NCI-H1694 (cell line): ENCODE results near the gene SKP2.
"Not testable (repeated sequence)": the region's sequence is repeated elsewhere in the genome, so short reads cannot be mapped to it uniquely, and the experiment has no call there.

Experiments
- DNase-seq: peaks from one replicate; lab custom pipeline; 2025; lab: John Stamatoyannopoulos, UW

SKP2 gene

DNA sequence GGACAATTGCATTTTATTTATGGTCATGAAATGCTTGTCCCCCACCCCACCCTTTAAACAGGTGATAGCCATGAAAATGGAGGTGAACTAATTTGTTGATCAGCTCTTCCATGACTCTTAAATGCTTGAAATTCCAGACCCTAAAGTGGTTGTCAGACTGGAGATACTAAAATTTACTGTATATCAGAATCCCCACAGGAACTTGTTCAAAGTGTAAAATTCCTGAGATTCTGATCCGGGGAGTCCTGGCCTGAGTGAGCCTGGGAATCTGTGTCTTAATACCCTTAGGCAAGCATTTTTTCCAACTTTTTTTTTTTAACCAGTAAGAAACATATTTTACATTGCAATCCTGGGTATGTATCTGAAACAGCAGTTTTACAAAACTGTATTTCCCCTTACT lies 4.7 kb downstream of the SKP2 start:
- DNase-seq: no peak

- peak; percentile 83 for DNase-seq
Observed at GRCh38 chr5:36158144-36158543, 6.2 kb downstream of the SKP2 start.

GRCh38 chr5:36160617-36161016 lies 8.7 kb downstream of the SKP2 start:
- DNase-seq: no peak

- DNase-seq: no peak
Observed at GRCh38 chr5:36161361-36161760, 9.4 kb downstream of the SKP2 start.

- no peak for DNase-seq
Observed at GRCh38 chr5:36162810-36163486, 11.0 kb downstream of the SKP2 start.

GRCh38 chr5:36164461-36164860 lies 12.6 kb downstream of the SKP2 start:
- DNase-seq: no peak

DNA sequence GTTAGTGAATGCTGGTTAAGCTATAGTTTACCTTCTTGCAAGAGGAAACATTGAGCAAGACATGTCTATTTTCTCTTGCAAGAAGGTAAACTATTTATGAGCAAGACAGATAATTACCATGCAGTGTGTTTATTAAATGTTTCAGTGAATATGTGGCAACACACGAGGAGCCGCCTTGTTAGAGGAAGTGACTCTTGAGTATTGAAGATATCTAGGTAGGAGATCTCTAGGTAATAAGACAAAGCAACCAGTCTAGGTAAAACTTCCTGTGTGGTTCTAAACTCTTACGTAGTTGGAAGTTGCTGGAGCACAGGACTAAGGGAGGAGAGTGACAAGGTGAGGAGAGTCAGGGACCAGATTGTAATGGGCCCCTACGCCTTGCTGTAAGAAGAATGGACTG lies 16.8 kb downstream of the SKP2 start:
- DNase-seq: no peak

GRCh38 chr5:36170832-36171424 lies 19.0 kb downstream of the SKP2 start:
- no peak for DNase-seq

DNA sequence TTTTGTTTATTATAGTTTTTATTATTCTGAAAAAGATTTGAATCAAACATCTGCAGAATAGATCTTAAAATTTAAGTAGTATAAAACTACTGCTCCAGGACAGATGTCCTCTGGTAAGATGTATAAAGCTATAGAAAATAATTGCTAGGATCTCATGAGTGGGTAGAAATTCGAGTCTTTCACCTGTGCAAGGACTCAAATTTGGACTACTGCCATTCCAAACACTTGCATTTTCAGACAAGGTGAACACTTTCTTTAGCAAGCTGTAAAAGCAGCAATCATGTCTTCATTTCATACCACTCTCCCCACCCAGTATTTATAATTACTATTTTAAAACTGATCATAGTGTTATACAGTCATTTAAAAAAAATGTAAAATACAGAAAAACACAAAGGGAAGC lies 20.7 kb downstream of the SKP2 start:
- DNase-seq: no peak

DNA sequence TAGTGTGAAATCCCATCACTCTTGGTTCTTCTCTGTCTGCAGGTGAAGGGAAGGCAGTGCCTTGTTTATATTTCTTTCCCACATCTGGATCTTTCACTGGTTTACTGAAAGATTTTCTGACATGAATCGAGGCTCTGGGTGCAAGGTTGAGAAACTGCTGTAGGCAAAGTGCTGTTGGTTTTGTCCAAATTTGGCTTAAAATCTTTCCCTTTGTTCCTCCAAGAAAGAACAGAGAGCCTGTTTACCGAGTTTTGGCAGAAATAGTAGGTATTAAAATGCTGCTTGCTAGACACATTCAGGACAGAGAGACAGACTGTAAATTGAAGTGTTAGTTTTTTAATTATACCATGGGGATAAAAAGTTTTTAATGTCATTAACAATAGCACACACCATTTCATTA lies 21.5 kb downstream of the SKP2 start:
- no peak for DNase-seq

GRCh38 chr5:36174119-36174518 lies 22.2 kb downstream of the SKP2 start:
- no peak for DNase-seq

DNA sequence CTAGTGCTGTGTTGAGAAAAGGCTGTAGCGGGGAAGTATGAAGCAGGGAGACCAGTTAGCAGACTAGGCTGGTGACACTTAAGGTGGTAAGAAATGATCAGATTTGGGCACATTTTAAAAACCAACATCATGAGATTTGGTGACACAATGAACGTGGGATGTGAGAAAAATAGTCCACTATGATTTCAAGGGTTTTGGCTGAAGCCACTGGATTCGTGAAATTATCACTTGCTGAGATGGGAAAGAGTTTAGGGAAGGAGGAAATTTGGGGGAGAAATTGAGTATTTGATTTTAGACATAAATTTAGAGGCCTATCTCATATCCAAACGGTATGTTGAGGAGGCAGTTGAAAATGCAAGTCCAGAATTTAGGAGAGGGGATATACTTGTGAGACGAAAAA lies 23.1 kb downstream of the SKP2 start:
- no peak for DNase-seq

DNA sequence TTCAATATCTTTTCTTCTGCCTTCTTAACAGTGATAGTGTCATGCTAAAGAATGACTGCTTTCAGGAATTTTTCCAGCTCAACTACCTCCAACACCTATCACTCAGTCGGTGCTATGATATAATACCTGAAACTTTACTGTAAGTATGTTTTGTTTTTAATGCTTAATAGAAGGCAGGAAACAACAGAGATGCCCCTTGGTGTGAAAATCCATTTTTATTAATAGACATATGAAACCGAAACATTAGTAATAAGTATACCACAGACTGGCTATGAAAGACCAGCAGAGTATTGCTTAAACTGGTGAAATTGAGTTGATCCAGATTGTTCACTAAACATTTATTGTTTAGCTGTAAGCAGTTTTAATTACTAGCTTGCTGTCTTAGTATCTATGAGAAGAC lies 25.2 kb downstream of the SKP2 start:
- no peak for DNase-seq

DNA sequence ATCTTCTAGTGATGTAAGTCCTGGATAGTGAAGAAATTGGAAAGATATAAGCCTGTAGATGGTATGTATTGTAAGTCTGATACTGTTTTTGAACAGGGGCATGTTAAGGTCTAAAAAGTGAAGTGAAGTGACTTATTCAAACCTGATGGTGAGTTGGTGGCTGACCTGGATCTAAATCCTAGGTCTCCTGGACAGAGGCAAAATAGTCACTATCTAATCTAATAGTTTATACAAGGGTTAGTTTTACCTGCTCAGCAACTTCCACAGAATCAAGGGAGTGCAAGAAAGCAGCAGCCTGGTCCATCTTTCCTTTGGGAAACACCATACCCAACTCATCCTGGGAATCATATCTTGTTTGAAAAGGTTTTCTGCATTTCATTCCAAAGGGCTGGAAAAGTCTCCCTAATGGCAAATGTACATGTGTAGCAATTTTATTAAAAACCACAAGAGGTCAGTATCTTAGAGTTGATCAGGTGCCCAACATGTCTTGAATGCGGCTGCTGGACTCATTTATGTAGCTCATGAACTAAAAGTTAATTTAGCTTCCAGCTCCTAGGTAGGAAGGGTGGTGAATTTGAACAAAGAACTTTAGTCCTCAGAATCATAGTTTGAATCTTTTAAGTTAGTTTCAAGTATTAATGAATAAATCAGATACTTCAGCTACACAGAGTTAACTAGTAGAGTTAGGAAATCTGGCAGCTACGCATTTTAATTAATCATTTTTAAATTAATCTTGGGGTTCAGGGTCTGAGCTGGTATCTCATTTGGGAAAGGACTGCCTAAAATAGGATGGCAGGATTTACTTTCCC lies 26.0 kb downstream of the SKP2 start:
- peak; percentile 22 for DNase-seq

DNA sequence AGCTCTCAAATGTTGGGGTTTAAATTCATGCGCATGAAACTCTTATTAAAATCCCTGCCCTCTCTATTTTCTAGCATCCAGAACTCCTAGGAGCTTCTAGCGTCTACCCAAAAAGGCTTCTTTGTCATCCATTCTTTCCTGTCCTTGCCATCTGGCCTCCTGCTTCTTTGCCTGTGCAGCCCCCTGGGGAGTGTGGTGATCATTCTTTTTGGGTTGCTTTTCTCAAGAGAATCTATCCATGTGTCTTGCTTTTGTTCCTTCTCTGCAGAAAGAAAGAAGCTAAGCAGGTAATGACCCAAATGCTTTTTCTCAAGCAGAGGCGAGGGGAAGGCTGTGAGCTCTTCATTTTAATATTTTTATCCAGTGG lies 26.6 kb downstream of the SKP2 start:
- DNase-seq: no peak

GRCh38 chr5:36179950-36180349 lies 28.0 kb downstream of the SKP2 start:
- DNase-seq: no peak

GRCh38 chr5:36180556-36181350 lies 28.8 kb downstream of the SKP2 start:
- no peak for DNase-seq

DNA sequence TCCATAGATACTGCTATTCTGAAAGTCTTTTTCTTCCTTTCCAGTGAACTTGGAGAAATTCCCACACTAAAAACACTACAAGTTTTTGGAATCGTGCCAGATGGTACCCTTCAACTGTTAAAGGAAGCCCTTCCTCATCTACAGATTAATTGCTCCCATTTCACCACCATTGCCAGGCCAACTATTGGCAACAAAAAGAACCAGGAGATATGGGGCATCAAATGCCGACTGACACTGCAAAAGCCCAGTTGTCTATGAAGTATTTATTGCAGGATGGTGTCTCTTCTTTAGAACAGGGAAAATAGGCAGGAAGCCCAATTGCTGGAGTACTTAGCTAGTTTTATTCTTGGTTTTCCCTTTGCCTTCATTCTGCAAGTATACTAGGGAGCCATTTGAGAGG lies 29.9 kb downstream of the SKP2 start:
- DNase-seq: no peak

GRCh38 chr5:36184408-36184807 lies 32.5 kb downstream of the SKP2 start:
- not testable (repeated sequence) for DNase-seq

DNA sequence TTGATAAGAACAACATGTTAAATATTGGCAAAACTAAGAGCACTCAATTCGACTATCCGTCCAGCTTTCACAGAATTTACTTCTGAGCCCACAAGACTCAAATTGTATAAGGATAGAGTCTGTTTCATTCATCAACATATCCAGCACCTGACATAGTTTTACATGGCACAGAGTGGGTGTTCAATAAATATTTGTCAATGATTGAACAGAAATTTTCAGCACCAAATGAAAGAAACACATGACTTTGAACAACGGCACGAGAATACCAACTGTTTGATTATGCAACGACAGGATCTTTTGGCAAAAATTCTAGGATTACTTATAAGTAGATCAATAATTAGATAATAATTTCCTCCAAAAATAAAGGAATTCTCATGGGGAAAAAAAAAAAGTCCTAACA lies 41.8 kb downstream of the SKP2 start:
- no peak for DNase-seq

GRCh38 chr5:36198281-36198680 lies 46.4 kb downstream of the SKP2 start:
- DNase-seq: no peak

GRCh38 chr5:36198783-36199182 lies 46.9 kb downstream of the SKP2 start:
- DNase-seq: not testable (repeated sequence)

DNA sequence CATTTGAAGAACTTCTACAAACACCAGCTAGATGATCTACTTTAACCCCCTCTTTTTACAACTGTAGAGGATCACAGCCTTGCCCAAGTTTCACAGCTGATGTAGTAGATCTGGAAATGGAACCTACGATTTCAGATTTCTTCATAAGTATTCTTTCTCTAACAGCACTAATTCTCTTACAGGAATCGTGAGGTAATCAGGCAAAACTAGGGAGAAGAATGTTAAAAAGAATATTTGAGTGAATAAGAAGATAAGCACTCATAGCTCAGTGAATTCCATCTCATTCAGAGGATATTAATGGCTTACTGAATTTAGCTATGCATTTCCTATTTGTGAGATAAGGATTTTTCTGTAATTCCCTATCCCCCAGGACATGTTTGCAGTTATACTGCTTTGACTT lies 47.7 kb downstream of the SKP2 start:
- no peak for DNase-seq
